Parathyroid adenoma (tissue), 2 donors: Measurements from ENCODE around the gene ADD3.

Source experiments
- H2AFZ ChIP-seq: fragments of 300-600 bp; sonication (generic); one replicate; pipeline ENCODE4 v1.7.0; 2017; ENCODE audit warnings: antibody characterized with exemption, mild to moderate bottlenecking
- H3K27ac ChIP-seq: fragments of 300-600 bp; sonication (generic); one replicate; pipeline ENCODE4 v1.7.0; 2017
- H3K27me3 ChIP-seq: fragments of 300-600 bp; sonication (generic); one replicate; pipeline ENCODE4 v1.7.0; 2017; ENCODE audit warnings: low read length; ENCODE audit not compliant: control insufficient read depth, insufficient read depth
- H3K36me3 ChIP-seq: fragments of 300-600 bp; sonication (generic); one replicate; pipeline ENCODE4 v1.7.0; 2017; ENCODE audit warnings: low read length; ENCODE audit not compliant: control insufficient read depth, insufficient read depth
- H3K4me1 ChIP-seq: fragments of 300-600 bp; sonication (generic); one replicate; pipeline ENCODE4 v1.7.0; 2017; ENCODE audit warnings: control low read depth
- H3K4me2 ChIP-seq: fragments of 300-600 bp; sonication (generic); one replicate; pipeline ENCODE4 v1.7.0; 2017; ENCODE audit warnings: low read length
- H3K4me3 ChIP-seq: fragments of 300-600 bp; sonication (generic); one replicate; pipeline ENCODE4 v1.7.0; 2017; ENCODE audit warnings: low read depth, low read length
- H3K79me2 ChIP-seq: fragments of 300-600 bp; sonication (generic); one replicate; pipeline ENCODE4 v1.7.0; 2017; ENCODE audit warnings: control low read depth
- H3K9ac ChIP-seq: fragments of 300-600 bp; sonication (generic); one replicate; pipeline ENCODE4 v1.7.0; 2017; ENCODE audit warnings: mild to moderate bottlenecking
- H3K9me3 ChIP-seq: fragments of 300-600 bp; sonication (generic); one replicate; pipeline ENCODE4 v1.7.0; 2017; ENCODE audit warnings: low read length; ENCODE audit not compliant: control insufficient read depth
- TF ChIP-seq, protein P1 (sequence below): fragments of 300-600 bp; sonication (generic); IDR thresholded peaks from one replicate; pipeline ENCODE4 v1.7.0; 2017; ENCODE audit warnings: antibody characterized with exemption, mild to moderate bottlenecking
- donor health status: primary hyperparathyroidism.

Gene ADD3

GRCh38 chr10:110033701-110034235 lies 26.0 kb downstream of the ADD3 start:
- no peaks in the 10 kb centered on the region for H3K9me3 ChIP-seq
- no peak overlapping the region for H3K4me2 ChIP-seq
- H3K4me3 ChIP-seq = no peak overlapping the region
- H3K9ac ChIP-seq = no peak overlapping the region
- H3K36me3 ChIP-seq = no peaks in the 10 kb centered on the region
- no peak overlapping the region for H2AFZ ChIP-seq
- TF ChIP-seq, protein P1, sequence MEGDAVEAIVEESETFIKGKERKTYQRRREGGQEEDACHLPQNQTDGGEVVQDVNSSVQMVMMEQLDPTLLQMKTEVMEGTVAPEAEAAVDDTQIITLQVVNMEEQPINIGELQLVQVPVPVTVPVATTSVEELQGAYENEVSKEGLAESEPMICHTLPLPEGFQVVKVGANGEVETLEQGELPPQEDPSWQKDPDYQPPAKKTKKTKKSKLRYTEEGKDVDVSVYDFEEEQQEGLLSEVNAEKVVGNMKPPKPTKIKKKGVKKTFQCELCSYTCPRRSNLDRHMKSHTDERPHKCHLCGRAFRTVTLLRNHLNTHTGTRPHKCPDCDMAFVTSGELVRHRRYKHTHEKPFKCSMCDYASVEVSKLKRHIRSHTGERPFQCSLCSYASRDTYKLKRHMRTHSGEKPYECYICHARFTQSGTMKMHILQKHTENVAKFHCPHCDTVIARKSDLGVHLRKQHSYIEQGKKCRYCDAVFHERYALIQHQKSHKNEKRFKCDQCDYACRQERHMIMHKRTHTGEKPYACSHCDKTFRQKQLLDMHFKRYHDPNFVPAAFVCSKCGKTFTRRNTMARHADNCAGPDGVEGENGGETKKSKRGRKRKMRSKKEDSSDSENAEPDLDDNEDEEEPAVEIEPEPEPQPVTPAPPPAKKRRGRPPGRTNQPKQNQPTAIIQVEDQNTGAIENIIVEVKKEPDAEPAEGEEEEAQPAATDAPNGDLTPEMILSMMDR = no peak
- no peak overlapping the region for H3K27ac ChIP-seq
- no peaks in the 10 kb centered on the region for H3K4me1 ChIP-seq
- H3K27me3 ChIP-seq = no peaks in the 10 kb centered on the region
- peaks cover 33% of the 10 kb centered on the region for H3K79me2 ChIP-seq

DNA sequence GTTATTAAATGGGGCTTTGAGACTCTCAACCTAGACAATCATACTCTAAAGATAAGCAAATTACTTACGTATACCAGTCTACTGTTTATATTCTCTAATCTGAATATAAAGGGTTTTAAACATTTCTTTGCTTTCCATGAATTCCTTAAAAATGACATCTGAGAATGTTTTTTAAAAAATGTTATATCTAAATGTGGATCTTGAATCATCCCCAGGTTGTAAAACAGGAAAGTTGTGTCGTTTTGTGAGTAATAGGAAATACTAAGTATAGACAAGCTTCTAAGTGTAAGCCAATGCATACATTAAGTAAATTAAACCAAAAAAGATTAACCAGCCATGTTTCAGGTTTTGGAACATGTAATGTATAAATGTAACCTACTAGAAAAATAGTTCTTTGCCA lies 26.8 kb downstream of the ADD3 start:
- H3K27me3 ChIP-seq = no peaks in the 10 kb centered on the region
- TF ChIP-seq, protein P1 = no peak
- no peak overlapping the region for H3K9ac ChIP-seq
- H3K4me1 ChIP-seq = no peaks in the 10 kb centered on the region
- peaks cover 39% of the 10 kb centered on the region for H3K79me2 ChIP-seq
- H3K4me3 ChIP-seq = no peak overlapping the region
- no peaks in the 10 kb centered on the region for H3K36me3 ChIP-seq
- no peaks in the 10 kb centered on the region for H3K9me3 ChIP-seq
- no peak overlapping the region for H3K4me2 ChIP-seq
- no peak overlapping the region for H2AFZ ChIP-seq
- no peak overlapping the region for H3K27ac ChIP-seq

DNA sequence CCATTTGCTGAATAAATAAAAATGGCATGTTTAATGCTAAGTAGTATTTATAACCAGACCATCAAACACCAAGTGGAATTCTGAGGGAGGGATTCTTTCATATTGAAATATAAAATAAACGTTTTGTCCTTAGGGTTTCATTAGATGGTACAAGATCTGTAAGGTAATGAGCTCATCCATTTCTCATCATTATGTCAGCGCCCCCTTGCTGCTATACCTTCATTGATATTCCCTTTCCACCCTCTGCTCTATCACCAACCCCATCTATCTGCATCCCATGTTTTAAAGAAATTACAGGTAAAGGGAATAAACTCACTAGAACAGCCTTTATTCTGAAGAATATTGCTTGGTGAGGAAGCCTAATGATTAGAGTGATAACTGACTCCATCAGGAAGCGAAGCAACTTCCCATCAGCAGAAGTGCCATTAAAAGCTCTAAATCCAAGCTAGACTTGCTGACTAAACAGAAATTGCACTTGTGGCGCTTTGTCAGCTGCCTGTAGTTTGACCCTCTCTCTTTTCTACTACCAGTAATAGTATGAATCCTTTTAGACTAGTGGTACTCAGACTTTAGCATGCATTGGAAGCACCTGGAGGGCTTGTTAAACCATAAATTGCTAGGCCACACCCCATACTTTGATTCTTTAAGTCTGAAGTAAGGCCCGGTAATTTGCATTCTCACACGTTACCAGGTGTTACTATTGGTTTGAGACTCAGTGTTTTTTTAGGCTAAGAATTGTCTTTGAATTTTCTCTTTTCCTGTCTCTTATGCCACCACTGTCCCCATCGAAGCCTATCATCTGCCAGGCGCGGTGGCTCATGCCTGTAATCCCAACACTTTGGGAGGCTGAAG lies 27.5 kb downstream of the ADD3 start:
- H3K4me2 ChIP-seq = no peak overlapping the region
- no peak overlapping the region for H3K4me3 ChIP-seq
- H3K27ac ChIP-seq = no peak overlapping the region
- no peak overlapping the region for H2AFZ ChIP-seq
- H3K36me3 ChIP-seq = no peaks in the 10 kb centered on the region
- TF ChIP-seq, protein P1 = no peak
- no peak overlapping the region for H3K9ac ChIP-seq
- peaks cover 38% of the 10 kb centered on the region for H3K79me2 ChIP-seq
- no peaks in the 10 kb centered on the region for H3K9me3 ChIP-seq
- no peaks in the 10 kb centered on the region for H3K27me3 ChIP-seq
- no peaks in the 10 kb centered on the region for H3K4me1 ChIP-seq

DNA sequence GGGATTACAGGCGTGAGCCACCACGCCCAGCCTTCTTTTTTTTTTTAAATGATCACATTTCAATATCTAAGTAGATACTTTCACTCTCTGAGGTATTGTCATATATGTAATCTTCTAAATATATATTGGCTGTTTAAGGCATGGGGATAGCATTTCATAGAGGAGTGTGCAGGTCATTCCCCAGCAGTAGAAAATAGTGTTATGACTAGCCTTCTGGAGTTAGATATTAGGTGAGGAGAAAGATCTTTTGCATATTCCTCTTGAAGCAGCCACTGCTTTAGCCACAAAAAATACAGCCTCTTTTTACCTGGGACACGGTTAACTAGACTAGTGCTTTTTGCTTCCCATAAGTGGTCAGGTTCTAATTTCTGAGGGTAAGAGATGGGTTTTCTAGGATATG lies 28.9 kb downstream of the ADD3 start:
- no peaks in the 10 kb centered on the region for H3K4me1 ChIP-seq

More for the DNA sequence above, 28.9 kb downstream of the ADD3 start:
- H2AFZ ChIP-seq = no peak overlapping the region
- no peak overlapping the region for H3K4me3 ChIP-seq
- no peak overlapping the region for H3K27ac ChIP-seq
- no peak overlapping the region for H3K9ac ChIP-seq
- no peaks in the 10 kb centered on the region for H3K36me3 ChIP-seq
- peaks cover 32% of the 10 kb centered on the region for H3K79me2 ChIP-seq
- H3K27me3 ChIP-seq = no peaks in the 10 kb centered on the region
- no peak overlapping the region for H3K4me2 ChIP-seq
- no peaks in the 10 kb centered on the region for H3K9me3 ChIP-seq
- TF ChIP-seq, protein P1 = no peak
